Tibial nerve (tissue), 4 donors: Measurements from ENCODE around the gene CAMTA1.

ENCODE experiments used
- EP300 ChIP-seq, 2 donors: sonication (generic); formaldehyde crosslinking; IDR thresholded peaks; one replicate each; pipeline ENCODE4 v1.6.1; 2017; ENCODE audit warnings: antibody characterized with exemption in 2 of 2, mild to moderate bottlenecking in 1 of 2
- TF ChIP-seq, protein P1 (sequence below), 5 experiments: fragments of 200-600 bp in 3 of 5; fragments of 450-650 bp in 2 of 5; sonication (generic) in 3 of 5; IDR thresholded peaks; one replicate each; pipeline ENCODE4 v1.5.1; 2016 to 2019; ENCODE audit warnings: antibody characterized with exemption in 5 of 5, mild to moderate bottlenecking in 3 of 5, moderate library complexity in 2 of 5

DNA sequence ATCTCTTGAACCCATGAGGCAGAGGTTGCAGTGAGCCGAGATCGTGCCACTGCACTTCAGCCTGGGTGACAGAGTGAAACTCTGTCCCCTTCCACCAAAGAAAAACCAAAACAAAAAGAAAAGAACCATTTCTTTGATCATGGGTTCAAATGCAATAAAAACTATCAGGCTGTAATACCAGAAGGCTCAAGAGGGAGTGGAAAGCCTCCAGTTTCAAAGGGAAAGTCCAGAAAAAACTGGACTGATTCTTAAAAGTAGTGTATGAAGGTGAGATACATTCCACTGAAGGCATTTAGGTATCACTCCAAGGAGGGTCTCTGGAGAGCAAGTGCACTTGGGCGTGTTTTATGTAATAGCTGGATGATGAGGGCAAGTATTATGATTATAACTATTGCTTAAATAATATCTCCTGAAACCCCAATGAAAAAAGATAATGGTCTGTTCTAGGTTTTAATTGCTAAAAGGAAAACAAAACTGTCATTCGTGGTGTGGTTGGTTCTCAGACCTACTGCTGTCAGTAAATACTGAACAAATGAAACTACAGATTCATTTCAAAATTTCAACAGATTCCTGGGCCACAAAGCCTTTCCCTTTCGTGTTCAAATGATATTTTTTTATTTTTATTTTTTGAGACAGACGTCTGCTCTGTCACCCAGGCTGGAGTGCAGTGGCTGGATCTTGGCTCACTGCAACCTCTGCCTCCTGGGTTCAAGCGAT, 6.0 kb upstream of the CAMTA1 start:
- TF ChIP-seq, protein P1, sequence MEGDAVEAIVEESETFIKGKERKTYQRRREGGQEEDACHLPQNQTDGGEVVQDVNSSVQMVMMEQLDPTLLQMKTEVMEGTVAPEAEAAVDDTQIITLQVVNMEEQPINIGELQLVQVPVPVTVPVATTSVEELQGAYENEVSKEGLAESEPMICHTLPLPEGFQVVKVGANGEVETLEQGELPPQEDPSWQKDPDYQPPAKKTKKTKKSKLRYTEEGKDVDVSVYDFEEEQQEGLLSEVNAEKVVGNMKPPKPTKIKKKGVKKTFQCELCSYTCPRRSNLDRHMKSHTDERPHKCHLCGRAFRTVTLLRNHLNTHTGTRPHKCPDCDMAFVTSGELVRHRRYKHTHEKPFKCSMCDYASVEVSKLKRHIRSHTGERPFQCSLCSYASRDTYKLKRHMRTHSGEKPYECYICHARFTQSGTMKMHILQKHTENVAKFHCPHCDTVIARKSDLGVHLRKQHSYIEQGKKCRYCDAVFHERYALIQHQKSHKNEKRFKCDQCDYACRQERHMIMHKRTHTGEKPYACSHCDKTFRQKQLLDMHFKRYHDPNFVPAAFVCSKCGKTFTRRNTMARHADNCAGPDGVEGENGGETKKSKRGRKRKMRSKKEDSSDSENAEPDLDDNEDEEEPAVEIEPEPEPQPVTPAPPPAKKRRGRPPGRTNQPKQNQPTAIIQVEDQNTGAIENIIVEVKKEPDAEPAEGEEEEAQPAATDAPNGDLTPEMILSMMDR (IDR thresholded peaks at IDR 0.05): no peak
- no peak for TF ChIP-seq EP300 (IDR thresholded peaks at IDR 0.05)
